ENCODE measurements around the gene PAX5.

DNA sequence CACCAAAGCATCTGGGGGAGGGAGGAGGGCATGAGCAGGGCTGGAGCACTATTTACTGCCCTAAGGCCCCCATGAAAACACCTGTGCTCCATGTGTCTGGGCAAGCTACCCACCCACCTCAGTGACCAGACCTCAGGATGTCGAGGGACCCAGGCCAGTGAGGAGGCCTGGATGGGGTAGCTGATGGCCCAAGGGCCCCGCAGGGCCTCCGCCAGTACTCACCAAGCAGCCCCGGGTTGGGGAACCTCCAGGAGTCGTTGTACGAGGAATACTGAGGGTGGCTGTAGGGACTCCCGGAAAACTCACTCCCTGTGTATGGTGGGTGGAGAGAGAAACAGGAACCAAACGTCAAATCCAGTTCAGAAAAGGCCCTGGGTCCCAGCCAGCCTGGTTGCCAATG lies 187.4 kb downstream of the PAX5 start:
- TF ChIP-seq, protein P1, sequence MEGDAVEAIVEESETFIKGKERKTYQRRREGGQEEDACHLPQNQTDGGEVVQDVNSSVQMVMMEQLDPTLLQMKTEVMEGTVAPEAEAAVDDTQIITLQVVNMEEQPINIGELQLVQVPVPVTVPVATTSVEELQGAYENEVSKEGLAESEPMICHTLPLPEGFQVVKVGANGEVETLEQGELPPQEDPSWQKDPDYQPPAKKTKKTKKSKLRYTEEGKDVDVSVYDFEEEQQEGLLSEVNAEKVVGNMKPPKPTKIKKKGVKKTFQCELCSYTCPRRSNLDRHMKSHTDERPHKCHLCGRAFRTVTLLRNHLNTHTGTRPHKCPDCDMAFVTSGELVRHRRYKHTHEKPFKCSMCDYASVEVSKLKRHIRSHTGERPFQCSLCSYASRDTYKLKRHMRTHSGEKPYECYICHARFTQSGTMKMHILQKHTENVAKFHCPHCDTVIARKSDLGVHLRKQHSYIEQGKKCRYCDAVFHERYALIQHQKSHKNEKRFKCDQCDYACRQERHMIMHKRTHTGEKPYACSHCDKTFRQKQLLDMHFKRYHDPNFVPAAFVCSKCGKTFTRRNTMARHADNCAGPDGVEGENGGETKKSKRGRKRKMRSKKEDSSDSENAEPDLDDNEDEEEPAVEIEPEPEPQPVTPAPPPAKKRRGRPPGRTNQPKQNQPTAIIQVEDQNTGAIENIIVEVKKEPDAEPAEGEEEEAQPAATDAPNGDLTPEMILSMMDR (IDR thresholded peaks at IDR 0.05), result no peak
- TF ChIP-seq POLR2A (IDR thresholded peaks at IDR 0.05), result no peak
